H1 (cell line): Measurements from ENCODE around the gene PLA2G2E. TPM values are rescaled to one million over a fixed set of nuclear protein-coding genes. Genes with fewer than 3 reads are reported as not detected.

Experiments used
- BRCA1 ChIP-seq: IDR thresholded peaks from 2 replicates; pipeline ENCODE4 v1.6.1; 2012; ENCODE audit warnings: low read depth, low read length, improper control_type of control experiment
- EGR1 ChIP-seq: IDR thresholded peaks from 2 replicates; pipeline ENCODE4 v1.6.1; 2011; ENCODE audit warnings: low read depth, low read length, borderline replicate concordance
- TCF12 ChIP-seq: IDR thresholded peaks from 2 replicates; pipeline ENCODE4 v1.6.1; 2011; ENCODE audit warnings: low read depth, mild to moderate bottlenecking, low read length
- polyA plus RNA-seq, 7 experiments: library from polyadenylated mRNA; depleted of rRNA in 3 of 7; stranded (reverse) in 5 of 7; unstranded in 2 of 7; fragments of >200 nt in 5 of 7; fragments of 200-250 nt in 2 of 7; gene quantifications; 1 replicate in 5 of 7; 2 replicates in 1 of 7; 4 replicates in 1 of 7; pipeline versions ENCODE4 v1.2.1 to v1.2.3, GENCODE V29; 2011 to 2013; ENCODE audit warnings: missing spikeins in 2 of 7, mixed read lengths in 2 of 7
- total RNA-seq: library from RNA; stranded (reverse); fragmentation: NEBNext Ultra II Directional; extraction: Animal tissue kit (Norgen Biotek cat#: 25700); gene quantifications from 2 replicates; pipeline ENCODE4 v1.2.1, GENCODE V29; 2021

The PLA2G2E gene
- total and polyA plus RNA-seq, 2 of the 8 experiments (the other 6 are each of a cell fraction or from before 2014, with no cell fraction given): not detected

DNA sequence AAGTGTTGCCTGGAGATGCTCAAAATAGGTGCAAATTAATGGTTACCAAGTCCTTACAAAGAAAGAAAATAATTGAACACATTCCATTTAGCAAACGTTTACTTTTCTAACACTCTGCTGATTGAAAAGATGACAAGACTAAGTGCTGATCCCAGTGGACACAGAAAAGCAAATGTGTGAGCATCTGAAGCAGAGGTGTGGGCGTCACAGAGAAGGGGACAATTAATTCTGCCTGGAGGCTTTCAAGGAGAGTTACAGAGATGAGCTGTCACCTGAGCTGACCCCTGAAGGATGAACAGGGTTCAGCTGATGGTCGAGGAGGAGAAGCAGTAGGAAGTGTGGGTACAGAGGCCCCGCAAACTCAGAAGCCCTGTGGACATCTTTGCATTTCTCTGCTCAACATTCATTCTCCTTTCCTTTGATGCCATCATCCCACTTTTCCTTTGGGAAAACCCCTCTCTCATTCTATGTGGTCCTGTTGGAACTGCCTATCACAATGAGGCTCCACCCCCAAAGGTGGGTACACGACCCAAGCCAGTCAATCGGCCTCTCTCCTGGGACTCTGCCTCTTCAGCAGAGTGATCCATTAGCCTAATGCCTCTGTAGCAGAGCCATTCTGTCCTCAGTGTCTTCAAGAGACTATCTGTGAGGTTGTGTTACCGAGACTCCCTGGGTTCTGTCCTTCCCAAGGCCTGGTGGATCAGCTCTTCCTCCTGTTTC, 17.2 kb upstream of the PLA2G2E start (continued):
- TF ChIP-seq EGR1 (no peak), TCF12 (no peak), BRCA1 (no peak)
